GM15510 (cell line): ENCODE data around the gene PVALB.

Source experiments
- POLR2A ChIP-seq: IDR thresholded peaks from 3 replicates; pipeline ENCODE4 v1.6.1; 2011; ENCODE audit warnings: borderline replicate concordance; ENCODE audit not compliant: insufficient read length; ENCODE audit errors: extremely low read depth

Gene PVALB

GRCh38 chr22:36762687-36763260 lies 54.1 kb downstream of the PVALB start:
- no peak for TF ChIP-seq POLR2A

DNA sequence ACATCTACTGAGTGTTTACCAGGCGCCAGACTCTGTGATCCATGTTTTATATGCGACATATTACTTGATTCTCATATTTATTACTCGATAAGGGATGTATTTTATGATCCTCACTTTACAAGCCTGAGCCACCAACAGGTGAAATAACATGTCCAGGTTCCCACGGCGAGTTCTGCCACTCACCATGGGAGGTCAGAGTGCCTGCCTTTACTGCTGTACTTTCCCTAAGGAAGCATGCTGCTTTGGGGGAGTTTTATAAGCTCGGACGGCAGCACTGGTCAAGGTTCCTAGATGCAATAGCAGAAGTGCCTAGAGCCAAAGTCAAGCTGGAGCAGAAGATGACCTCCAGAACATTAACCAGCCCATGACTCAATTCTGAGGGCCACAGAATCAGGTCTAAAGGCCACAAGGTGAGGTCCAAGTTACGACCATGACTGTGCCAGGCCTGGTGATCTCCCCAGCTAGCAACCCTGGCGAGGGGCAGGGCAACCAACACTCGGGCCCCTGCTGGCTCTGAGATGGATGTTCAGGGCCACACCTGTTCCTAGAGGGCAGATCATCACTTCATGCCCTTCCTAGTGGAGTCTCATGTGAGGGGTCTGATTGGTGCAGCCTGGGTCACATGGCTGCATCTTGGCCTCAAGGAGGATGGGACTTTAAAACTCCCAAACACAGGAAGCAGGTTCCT lies 55.1 kb downstream of the PVALB start:
- no peak for TF ChIP-seq POLR2A

GRCh38 chr22:36760786-36761185 lies 56.0 kb downstream of the PVALB start:
- no peak for TF ChIP-seq POLR2A

DNA sequence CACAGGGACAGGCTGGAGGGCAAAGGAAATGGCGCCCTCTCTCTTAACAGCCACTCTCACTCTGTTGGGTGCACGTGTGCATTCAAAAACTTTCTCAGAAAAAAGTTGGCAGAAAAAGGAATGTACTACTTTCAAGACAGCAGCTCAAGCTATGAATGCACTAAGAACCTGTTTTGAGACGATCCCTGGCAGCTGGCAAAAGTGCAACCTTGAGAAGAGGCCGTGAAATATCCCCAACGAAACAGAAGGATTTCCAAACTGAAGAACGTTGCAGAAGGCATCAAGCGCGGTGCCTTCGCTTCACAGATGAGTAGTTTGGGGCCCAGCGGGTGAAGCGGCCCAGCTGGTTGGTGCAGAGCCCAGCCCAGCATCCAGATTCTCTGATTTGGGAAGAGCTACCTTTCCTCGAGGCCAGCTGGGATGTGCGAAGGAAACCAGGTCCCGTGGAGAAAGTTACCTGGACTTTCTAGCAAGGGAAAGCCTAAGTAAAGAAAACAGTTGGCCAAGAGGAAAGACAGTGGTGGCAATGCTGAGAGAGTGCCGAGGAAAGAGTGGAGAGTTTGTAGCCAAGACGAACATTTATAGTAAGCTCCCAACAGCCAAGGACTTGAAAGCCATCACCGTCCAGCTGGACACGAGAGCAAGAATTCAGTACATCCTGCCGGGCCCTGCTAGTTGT lies 57.2 kb downstream of the PVALB start:
- no peak for TF ChIP-seq POLR2A

GRCh38 chr22:36758792-36759271 lies 58.0 kb downstream of the PVALB start:
- no peak for TF ChIP-seq POLR2A

DNA sequence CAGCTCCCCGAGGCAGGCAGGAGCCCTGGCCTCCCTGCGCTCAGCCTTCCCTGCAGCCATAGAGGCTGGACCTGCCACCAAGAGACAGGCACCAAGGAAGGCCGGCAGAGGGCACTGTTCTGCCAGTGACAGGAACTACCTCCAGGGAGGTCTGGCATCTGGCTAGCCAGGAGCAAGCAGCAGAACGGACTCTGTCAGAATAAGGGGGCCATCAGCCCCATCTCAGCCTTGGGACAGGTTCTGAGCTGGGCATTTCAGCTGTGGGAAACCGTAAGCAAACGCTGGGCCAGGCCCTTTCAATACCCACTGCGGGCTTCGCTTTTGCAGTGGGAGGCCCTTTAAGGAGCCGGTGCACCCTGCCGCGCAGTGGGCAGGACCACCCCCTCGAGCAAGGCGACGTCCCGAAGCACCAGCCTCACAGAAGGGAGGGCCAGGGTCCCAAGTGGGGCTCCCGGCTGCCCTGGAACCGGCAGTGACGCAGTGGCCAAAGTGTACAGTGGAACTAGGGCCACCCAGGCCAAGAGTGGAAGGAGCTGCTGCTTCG lies 59.1 kb downstream of the PVALB start:
- TF ChIP-seq POLR2A: no peak

DNA sequence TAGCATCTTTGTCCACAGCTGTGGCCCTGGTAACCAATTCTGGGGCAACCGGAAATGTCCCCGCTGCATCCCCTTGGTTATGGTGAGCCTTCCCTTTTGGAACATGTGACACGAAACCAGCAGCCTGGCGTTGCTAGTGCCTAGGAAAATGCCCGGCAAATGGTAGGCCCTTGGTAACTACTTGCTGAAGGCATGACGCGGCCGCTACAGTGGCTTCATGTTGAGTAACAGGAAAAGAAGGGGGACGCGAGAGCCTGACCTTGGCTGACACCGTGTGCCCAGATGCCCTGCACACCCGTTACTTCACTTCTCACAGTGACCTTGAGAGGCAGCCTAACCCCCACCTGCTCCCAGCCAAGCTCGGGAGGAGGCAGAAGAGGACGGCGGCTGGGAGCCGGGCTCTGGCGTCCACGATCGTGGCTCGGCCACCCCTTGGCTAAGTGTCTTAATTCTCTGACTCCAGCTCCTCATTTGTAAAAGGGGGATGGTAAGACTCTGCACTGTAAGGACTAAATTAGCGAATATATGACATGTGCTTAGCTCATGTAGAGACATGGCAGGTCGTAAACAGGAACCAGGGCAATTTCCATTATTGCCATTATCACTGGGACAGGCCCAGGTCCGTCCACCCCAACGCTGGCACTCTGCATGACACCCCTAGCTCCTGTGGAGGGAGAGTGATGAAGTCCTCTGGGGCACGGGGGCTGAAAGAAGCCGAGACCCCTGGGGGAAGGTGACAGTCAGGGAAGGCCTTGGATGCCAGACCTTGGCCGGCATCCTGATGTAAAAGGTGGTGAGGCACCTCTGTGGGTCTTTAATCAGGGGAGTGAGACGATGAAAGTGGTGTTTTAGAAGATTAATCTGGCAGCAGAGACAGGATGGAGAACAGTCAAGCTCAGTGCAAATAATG lies 59.8 kb downstream of the PVALB start:
- no peak for TF ChIP-seq POLR2A

GRCh38 chr22:36756031-36756430 lies 60.8 kb downstream of the PVALB start:
- no peak for TF ChIP-seq POLR2A

- no peak for TF ChIP-seq POLR2A
Measured at GRCh38 chr22:36755316-36755715, 61.5 kb downstream of the PVALB start.

- TF ChIP-seq POLR2A: no peak
Measured at GRCh38 chr22:36753916-36754315, 62.9 kb downstream of the PVALB start.

DNA sequence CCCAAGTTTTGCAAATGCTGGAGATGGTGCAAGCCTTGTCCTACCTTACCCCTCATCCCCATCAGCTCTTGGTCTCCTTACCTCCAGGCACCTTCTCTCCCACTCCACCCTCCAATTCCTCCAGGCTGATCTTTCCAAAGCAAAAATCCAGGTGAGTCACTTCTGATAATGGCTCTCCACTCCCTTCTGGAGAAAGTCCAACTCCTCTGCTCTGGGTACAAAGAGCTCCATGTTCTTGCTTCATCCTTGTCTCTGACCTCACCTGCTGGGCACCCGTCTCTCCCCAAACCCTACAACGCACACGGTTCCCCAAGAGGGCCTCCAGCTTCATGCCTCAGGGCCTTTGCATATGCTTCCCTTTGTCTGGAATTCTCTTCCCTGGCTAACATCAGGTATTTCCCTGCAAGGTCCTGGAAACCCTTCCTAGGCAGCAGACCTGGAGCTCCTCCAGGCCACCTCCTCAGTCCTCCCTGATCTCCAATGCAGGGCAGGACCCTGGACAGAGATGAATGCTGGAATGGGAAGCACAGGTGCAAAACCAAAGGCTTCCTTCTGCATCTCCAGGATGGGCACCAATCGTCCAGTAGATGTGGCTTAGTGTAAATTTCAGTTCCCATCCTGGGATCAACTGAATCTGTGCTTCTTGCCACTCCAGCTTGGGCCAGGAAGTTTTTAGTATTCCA lies 63.6 kb downstream of the PVALB start:
- TF ChIP-seq POLR2A: no peak
